Neuron (in vitro differentiated cells): ENCODE data around the gene ARMC3.

Experiments
- H2AFZ ChIP-seq: one replicate; pipeline ENCODE4 v1.6.1; 2013; ENCODE audit warnings: low read depth, mild to moderate bottlenecking, inconsistent platforms, low read length, moderate library complexity
- H3K27me3 ChIP-seq: one replicate; pipeline ENCODE4 v1.6.1; 2013; ENCODE audit warnings: low read length; ENCODE audit not compliant: insufficient read depth
- H3K36me3 ChIP-seq: one replicate; pipeline ENCODE4 v1.6.1; 2013; ENCODE audit warnings: low read length; ENCODE audit not compliant: insufficient read depth
- H3K4me1 ChIP-seq: one replicate; pipeline ENCODE4 v1.6.1; 2013; ENCODE audit warnings: low read length; ENCODE audit not compliant: insufficient read depth
- H3K4me3 ChIP-seq: 2 replicates; pipeline ENCODE4 v1.5.1; 2013; ENCODE audit warnings: mild to moderate bottlenecking, low read length, moderate library complexity
- H3K9me3 ChIP-seq: one replicate; pipeline ENCODE4 v1.6.1; 2013; ENCODE audit warnings: low read length

Gene ARMC3

DNA sequence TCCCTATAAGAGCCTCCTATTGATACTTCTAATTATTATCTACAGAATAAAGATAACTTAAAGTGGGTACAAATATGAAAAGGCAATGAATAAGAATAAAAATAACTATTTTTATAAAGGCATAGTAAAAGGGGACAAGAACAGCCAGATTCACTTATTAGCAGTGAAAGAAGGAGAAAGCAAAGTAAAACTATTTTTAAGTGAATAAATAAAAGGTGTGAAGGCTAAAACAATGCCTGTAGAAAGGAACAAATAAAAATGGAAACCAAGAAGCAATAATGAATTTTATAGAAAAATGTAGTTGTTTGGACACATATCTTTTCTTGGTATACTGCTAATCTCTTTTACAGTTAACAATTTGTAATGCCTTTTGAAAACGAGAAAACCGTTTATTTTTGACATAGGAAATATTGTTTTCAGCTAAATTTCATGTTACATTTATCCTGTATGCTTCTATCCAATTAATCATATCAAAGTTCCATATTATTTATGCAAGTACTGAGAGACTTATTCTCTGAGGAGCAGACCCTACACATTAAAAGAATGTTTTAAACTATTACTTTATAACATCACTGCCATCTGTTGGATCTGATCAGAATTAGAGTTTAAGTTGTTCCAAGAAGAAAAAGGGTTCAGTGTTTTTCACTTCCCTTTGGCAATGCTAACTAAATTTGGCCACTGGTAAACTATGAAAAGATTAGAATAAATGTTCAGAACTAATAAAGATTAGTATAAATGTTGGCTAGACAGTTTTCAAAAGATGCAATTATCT, 59.1 kb downstream of the ARMC3 start:
- Histone ChIP-seq H3K36me3 (no peaks in the 10 kb centered on the region), H3K4me1 (no peaks in the 10 kb centered on the region), H3K4me3 (no peak overlapping the region), H2AFZ (no peak overlapping the region), H3K9me3 (no peaks in the 10 kb centered on the region), H3K27me3 (peaks cover 3% of the 10 kb centered on the region)

- H3K9me3 ChIP-seq: no peaks in the 10 kb centered on the region
- peaks cover 3% of the 10 kb centered on the region for H3K27me3 ChIP-seq
- H3K4me3 ChIP-seq: no peak overlapping the region
- no peaks in the 10 kb centered on the region for H3K4me1 ChIP-seq
- H3K36me3 ChIP-seq: no peaks in the 10 kb centered on the region
- H2AFZ ChIP-seq: no peak overlapping the region
These were observed 60.9 kb downstream of the ARMC3 start for GRCh38 chr10:22988581-22989360.

DNA sequence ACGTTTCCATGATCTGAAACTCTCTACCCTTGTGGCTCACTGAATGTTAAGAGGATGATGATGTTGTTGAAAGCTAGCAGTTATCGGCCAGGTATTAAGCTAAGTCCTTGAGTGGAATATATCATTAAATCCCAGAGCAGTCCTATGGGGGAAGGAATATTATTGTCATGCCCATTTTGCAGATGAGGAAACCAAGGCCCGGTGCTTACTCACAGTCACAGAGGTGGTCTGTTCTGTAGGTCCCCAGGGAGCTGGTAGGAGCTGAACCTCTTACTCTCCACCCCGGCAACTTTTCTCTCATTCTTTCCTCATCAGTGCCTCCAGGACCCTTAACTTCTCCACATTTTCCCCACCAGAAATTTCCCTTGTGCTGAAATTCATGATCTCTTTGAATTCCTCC, 62.6 kb downstream of the ARMC3 start:
- Histone ChIP-seq H2AFZ (no peak overlapping the region), H3K9me3 (no peaks in the 10 kb centered on the region), H3K4me1 (no peaks in the 10 kb centered on the region), H3K4me3 (no peak overlapping the region), H3K27me3 (peaks cover 3% of the 10 kb centered on the region), H3K36me3 (no peaks in the 10 kb centered on the region)

GRCh38 chr10:22992075-22992474, 64.2 kb downstream of the ARMC3 start:
- no peak overlapping the region for H3K4me3 ChIP-seq
- H2AFZ ChIP-seq: no peak overlapping the region
- H3K9me3 ChIP-seq: no peaks in the 10 kb centered on the region
- H3K27me3 ChIP-seq: peaks cover 6% of the 10 kb centered on the region
- no peaks in the 10 kb centered on the region for H3K4me1 ChIP-seq
- H3K36me3 ChIP-seq: no peaks in the 10 kb centered on the region

DNA sequence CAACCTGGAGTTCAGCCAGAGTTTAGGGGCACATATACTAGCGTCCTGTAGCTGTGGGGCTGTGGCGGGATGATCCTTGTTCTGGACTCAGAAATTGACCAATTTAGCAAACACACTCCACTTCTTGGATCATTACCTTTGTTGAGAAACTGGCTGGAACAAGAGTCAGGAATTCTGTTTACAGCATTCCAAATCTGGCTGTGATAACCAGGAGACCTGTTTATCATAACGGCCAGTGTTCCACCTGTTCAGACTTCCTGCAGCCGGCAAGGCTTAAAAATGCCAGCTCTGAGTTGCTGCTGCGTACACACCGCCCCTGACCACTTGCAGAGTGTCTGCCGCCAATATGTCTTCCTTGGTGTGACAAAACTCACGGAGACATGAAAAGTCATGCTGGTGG, 64.8 kb downstream of the ARMC3 start:
- Histone ChIP-seq H3K4me1 (no peaks in the 10 kb centered on the region), H3K36me3 (no peaks in the 10 kb centered on the region), H3K9me3 (no peaks in the 10 kb centered on the region), H3K27me3 (peaks cover 6% of the 10 kb centered on the region), H3K4me3 (no peak overlapping the region), H2AFZ (no peak overlapping the region)

- Histone ChIP-seq H3K27me3 (peaks cover 6% of the 10 kb centered on the region), H3K36me3 (no peaks in the 10 kb centered on the region), H3K4me3 (no peak overlapping the region), H3K4me1 (no peaks in the 10 kb centered on the region), H3K9me3 (no peaks in the 10 kb centered on the region), H2AFZ (no peak overlapping the region)
These were observed 65.5 kb downstream of the ARMC3 start for GRCh38 chr10:22993314-22993713.

GRCh38 chr10:22997096-22997495, 69.2 kb downstream of the ARMC3 start:
- Histone ChIP-seq H3K9me3 (no peaks in the 10 kb centered on the region), H3K27me3 (peaks cover 4% of the 10 kb centered on the region), H3K36me3 (no peaks in the 10 kb centered on the region)

GRCh38 chr10:22998091-22998490, 70.2 kb downstream of the ARMC3 start:
- H3K36me3 ChIP-seq: no peaks in the 10 kb centered on the region
- H3K4me3 ChIP-seq: no peak overlapping the region
- H3K9me3 ChIP-seq: no peaks in the 10 kb centered on the region
- H3K27me3 ChIP-seq: peaks cover 4% of the 10 kb centered on the region
- H2AFZ ChIP-seq: no peak overlapping the region
- no peaks in the 10 kb centered on the region for H3K4me1 ChIP-seq

More at GRCh38 chr10:22997096-22997495, 69.2 kb downstream of the ARMC3 start:
- no peaks in the 10 kb centered on the region for H3K4me1 ChIP-seq
- H3K4me3 ChIP-seq: no peak overlapping the region
- H2AFZ ChIP-seq: no peak overlapping the region

DNA sequence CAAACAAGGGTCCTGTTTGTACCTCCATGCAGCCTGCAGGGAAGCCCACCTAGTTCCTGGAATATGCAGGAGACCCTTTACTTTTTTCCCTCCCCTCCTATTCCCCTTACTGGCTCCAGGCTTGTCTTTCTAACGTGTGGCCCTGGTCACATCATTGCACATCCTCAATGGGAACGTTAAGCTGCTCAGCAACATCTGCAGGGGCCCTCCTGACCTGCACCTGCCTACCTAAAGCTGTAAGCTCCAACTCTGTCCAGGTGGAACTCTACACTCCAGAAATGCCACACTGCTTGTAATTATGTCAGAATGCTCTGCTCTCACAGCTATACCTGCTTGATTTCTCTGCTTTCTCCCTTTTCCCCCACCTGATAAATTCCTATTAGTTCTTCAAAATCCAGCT, 72.1 kb downstream of the ARMC3 start:
- H2AFZ ChIP-seq: no peak overlapping the region
- no peaks in the 10 kb centered on the region for H3K36me3 ChIP-seq
- no peaks in the 10 kb centered on the region for H3K9me3 ChIP-seq
- no peak overlapping the region for H3K4me3 ChIP-seq
- peaks cover 4% of the 10 kb centered on the region for H3K27me3 ChIP-seq
- no peaks in the 10 kb centered on the region for H3K4me1 ChIP-seq

DNA sequence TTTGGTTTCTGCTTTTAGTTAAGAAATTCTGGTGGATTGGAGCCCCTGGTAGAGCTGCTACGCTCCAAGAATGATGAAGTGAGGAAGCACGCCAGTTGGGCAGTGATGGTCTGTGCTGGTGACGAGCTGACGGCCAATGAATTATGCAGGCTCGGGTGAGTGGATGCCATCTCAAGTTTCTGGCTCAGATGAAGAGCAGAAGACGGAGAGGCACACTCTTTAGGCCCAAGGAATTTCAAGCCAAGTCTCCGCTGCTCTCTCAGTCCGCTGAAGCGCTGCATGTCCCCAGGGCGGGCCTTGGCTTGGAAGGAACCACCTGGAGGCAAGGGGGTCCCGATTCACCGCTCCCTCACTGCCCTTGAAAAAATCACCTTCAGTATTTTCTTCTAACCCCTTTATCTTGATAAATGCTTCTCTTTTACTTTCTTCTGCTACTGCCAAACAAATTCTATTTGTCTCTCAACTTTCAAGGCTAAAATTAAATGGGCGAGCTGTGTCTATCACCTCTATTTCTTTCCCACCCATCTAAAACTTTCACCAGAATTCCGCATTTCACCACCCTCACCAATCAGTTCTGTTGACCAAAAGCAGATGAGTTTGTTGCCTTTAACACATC, 74.2 kb downstream of the ARMC3 start:
- no peaks in the 10 kb centered on the region for H3K4me1 ChIP-seq
- H3K36me3 ChIP-seq: no peaks in the 10 kb centered on the region
- no peaks in the 10 kb centered on the region for H3K27me3 ChIP-seq
- no peak overlapping the region for H3K4me3 ChIP-seq
- H3K9me3 ChIP-seq: no peaks in the 10 kb centered on the region
- H2AFZ ChIP-seq: no peak overlapping the region

GRCh38 chr10:23005150-23005549, 77.3 kb downstream of the ARMC3 start:
- Histone ChIP-seq H3K4me3 (no peak overlapping the region), H2AFZ (no peak overlapping the region), H3K36me3 (no peaks in the 10 kb centered on the region), H3K27me3 (no peaks in the 10 kb centered on the region), H3K4me1 (no peaks in the 10 kb centered on the region), H3K9me3 (no peaks in the 10 kb centered on the region)

- H3K9me3 ChIP-seq: no peaks in the 10 kb centered on the region
- H3K4me1 ChIP-seq: no peaks in the 10 kb centered on the region
- H3K27me3 ChIP-seq: no peaks in the 10 kb centered on the region
- H3K4me3 ChIP-seq: no peak overlapping the region
- no peaks in the 10 kb centered on the region for H3K36me3 ChIP-seq
- no peak overlapping the region for H2AFZ ChIP-seq
These were observed 85.9 kb downstream of the ARMC3 start for GRCh38 chr10:23013581-23014335.
